Measurements from ENCODE around the gene CAMTA1. TPM values are rescaled to one million over a fixed set of nuclear protein-coding genes. Genes with fewer than 3 reads are reported as not detected.

CAMTA1 gene
- total and polyA plus RNA-seq, 4 donors = 90.5 to 236 (median 195) TPM

DNA sequence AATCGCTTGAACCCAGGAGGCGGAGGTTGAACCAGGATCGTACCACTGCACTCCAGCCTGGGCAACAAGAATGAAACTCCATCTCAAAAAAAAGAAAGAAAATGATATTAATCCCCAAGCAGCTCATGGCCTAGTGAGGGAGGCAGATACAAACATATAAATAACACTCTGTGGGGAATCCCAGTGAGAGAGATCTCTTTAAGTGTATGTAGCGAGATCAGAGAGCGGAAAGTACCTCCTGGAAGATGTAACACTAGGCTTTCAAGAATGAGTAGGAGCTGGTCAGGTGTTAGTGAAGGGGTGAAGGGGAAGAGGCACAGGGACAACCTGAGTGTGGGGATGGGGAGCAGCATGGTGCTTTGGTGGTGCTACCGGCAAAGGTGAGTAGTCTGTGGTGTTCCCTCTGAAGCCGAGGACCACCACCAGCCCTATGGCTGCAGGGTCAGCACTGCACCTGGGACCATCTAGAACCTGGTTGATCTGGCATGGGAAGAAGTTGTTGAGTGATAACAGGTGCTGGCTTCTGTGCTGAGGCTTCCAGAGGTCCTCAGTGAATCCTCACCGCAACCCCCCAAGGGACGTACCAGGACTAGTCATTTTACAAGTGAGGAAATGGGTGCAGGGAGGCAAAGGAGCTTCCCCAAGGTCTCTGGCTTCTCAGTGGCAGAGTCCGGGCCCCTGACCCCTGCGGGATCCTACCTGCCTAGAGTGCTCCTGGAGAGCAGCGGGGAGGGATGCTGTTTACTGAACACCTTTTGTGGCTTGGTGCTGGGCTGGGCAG, 618.2 kb downstream of the CAMTA1 start:
- Histone ChIP-seq H3K9me3 (ENCODE audit: control insufficient read depth, insufficient read depth, low read length) (peaks cover 5% of the 10 kb centered on the region), H3K4me1 (ENCODE audit: control insufficient read depth, insufficient read depth, low read length) (no peaks in the 10 kb centered on the region), H3K4me3 (ENCODE audit: low read depth, low read length) (no peak overlapping the region), H3K27me3 (ENCODE audit: control insufficient read depth, insufficient read depth, low read length) (no peaks in the 10 kb centered on the region), H3K27ac (ENCODE audit: low read depth, low read length) (no peak overlapping the region), H3K36me3 (ENCODE audit: control insufficient read depth, insufficient read depth, low read length) (peaks cover 7% of the 10 kb centered on the region)
- DNase-seq (ENCODE audit: low read depth in 4 of 6, low spot score in 6 of 6) = no peak
- WGBS (ENCODE audit: insufficient coverage) = 100% methylated on average over 8 of the region's 12 CpGs

GRCh38 chr1:7404046-7404742, 618.9 kb downstream of the CAMTA1 start:
- peaks cover 8% of the 10 kb centered on the region for H3K36me3 ChIP-seq (ENCODE audit: control insufficient read depth, insufficient read depth, low read length)
- no peaks in the 10 kb centered on the region for H3K27me3 ChIP-seq (ENCODE audit: control insufficient read depth, insufficient read depth, low read length)
- 95% methylated on average over 17 of the region's 18 CpGs for WGBS (ENCODE audit: insufficient coverage)
- no peak overlapping the region for H3K27ac ChIP-seq (ENCODE audit: low read depth, low read length)
- H3K9me3 ChIP-seq (ENCODE audit: control insufficient read depth, insufficient read depth, low read length) = peaks cover 5% of the 10 kb centered on the region
- H3K4me1 ChIP-seq (ENCODE audit: control insufficient read depth, insufficient read depth, low read length) = no peaks in the 10 kb centered on the region
- no peak overlapping the region for H3K4me3 ChIP-seq (ENCODE audit: low read depth, low read length)
- DNase-seq (ENCODE audit: low read depth in 4 of 6, low spot score in 6 of 6) = no peak

- Histone ChIP-seq H3K4me1 (ENCODE audit: control insufficient read depth, insufficient read depth, low read length) (no peaks in the 10 kb centered on the region), H3K9me3 (ENCODE audit: control insufficient read depth, insufficient read depth, low read length) (no peaks in the 10 kb centered on the region), H3K4me3 (ENCODE audit: low read depth, low read length) (no peak overlapping the region), H3K36me3 (ENCODE audit: control insufficient read depth, insufficient read depth, low read length) (peaks cover 8% of the 10 kb centered on the region), H3K27me3 (ENCODE audit: control insufficient read depth, insufficient read depth, low read length) (no peaks in the 10 kb centered on the region), H3K27ac (ENCODE audit: low read depth, low read length) (no peak overlapping the region)
- 90% methylated on average over 8 of the region's 9 CpGs for WGBS (ENCODE audit: insufficient coverage)
- no peak for DNase-seq (ENCODE audit: low read depth in 4 of 6, low spot score in 6 of 6)
Measured at GRCh38 chr1:7405844-7406500, 620.7 kb downstream of the CAMTA1 start.

- Histone ChIP-seq H3K36me3 (ENCODE audit: control insufficient read depth, insufficient read depth, low read length) (peaks cover 8% of the 10 kb centered on the region), H3K4me3 (ENCODE audit: low read depth, low read length) (no peak overlapping the region), H3K27me3 (ENCODE audit: control insufficient read depth, insufficient read depth, low read length) (no peaks in the 10 kb centered on the region), H3K9me3 (ENCODE audit: control insufficient read depth, insufficient read depth, low read length) (no peaks in the 10 kb centered on the region), H3K4me1 (ENCODE audit: control insufficient read depth, insufficient read depth, low read length) (no peaks in the 10 kb centered on the region), H3K27ac (ENCODE audit: low read depth, low read length) (no peak overlapping the region)
- DNase-seq (ENCODE audit: low read depth in 4 of 6, low spot score in 6 of 6) = no peak
- 79% methylated on average over 11 of the region's 18 CpGs for WGBS (ENCODE audit: insufficient coverage)
Measured at GRCh38 chr1:7406641-7407543, 621.6 kb downstream of the CAMTA1 start.

DNA sequence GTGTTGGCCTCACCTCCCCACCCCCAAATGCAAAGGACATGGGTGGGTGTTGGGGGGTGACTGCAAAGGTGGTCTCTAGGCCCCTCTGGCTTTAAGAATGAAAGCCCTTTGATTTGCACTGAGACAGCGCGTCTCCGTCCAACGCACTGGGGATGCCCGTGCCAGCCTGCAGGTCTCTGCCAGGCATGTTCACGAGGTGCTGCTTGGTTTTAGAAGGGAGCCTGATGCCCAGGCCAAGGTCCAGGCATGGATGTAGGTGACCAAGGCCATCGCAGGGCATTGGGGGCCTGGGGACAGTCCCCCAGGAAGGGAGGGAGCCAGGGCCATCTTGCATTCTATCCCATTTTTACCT, 622.3 kb downstream of the CAMTA1 start:
- no peak overlapping the region for H3K27ac ChIP-seq (ENCODE audit: low read depth, low read length)
- H3K36me3 ChIP-seq (ENCODE audit: control insufficient read depth, insufficient read depth, low read length) = peaks cover 8% of the 10 kb centered on the region
- H3K9me3 ChIP-seq (ENCODE audit: control insufficient read depth, insufficient read depth, low read length) = no peaks in the 10 kb centered on the region
- no peak overlapping the region for H3K4me3 ChIP-seq (ENCODE audit: low read depth, low read length)
- no peaks in the 10 kb centered on the region for H3K27me3 ChIP-seq (ENCODE audit: control insufficient read depth, insufficient read depth, low read length)
- DNase-seq (ENCODE audit: low read depth in 4 of 6, low spot score in 6 of 6) = no peak
- H3K4me1 ChIP-seq (ENCODE audit: control insufficient read depth, insufficient read depth, low read length) = no peaks in the 10 kb centered on the region
- WGBS (ENCODE audit: insufficient coverage) = 92% methylated on average over 7 of the region's 7 CpGs

DNA sequence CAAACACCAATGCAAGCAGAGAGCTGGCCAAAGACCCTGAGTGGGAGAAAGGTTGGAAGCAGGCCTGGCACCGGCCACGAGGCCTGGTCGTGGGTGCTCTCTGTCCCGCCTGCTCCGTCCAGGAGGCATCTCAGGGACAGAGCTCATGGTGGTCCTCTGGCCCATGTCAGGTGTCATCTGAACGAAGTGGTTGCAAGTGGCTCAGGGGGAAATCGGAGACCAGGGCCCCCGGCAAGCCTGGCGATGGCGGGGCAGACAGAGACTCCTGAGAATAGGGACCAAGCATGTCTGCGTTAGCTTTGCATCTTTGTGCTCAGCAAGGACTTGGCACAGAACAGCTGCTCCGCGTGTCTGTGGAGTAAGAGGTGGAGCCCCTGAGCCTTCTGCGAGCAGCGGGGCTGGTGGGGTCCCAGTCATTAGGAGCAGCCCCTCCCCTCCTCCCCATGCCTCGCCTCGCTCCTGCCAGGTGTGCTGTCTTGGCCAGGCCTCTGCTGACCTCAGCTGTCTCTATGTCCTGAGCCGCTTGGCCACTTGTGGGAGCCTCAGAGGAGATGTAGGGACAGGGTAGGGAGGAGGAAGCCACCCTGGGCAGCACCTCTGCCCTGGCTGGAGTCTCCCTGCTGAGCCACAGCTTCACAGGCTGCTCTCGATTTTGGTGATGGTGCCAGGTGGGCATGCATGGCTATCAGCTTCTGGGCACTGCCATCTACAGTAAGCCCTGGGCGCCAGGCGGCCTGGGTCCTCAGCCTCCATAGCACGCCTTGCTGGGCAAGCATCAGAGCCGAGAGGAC, 622.9 kb downstream of the CAMTA1 start:
- Histone ChIP-seq H3K4me1 (ENCODE audit: control insufficient read depth, insufficient read depth, low read length) (no peaks in the 10 kb centered on the region), H3K4me3 (ENCODE audit: low read depth, low read length) (no peak overlapping the region), H3K27ac (ENCODE audit: low read depth, low read length) (no peak overlapping the region), H3K27me3 (ENCODE audit: control insufficient read depth, insufficient read depth, low read length) (no peaks in the 10 kb centered on the region), H3K36me3 (ENCODE audit: control insufficient read depth, insufficient read depth, low read length) (peaks cover 8% of the 10 kb centered on the region), H3K9me3 (ENCODE audit: control insufficient read depth, insufficient read depth, low read length) (no peaks in the 10 kb centered on the region)
- WGBS (ENCODE audit: insufficient coverage) = 89% methylated on average over 20 of the region's 23 CpGs
- no peak for DNase-seq (ENCODE audit: low read depth in 4 of 6, low spot score in 6 of 6)

- DNase-seq (ENCODE audit: low read depth in 4 of 6, low spot score in 6 of 6) = no peak
- WGBS (ENCODE audit: insufficient coverage) = 90% methylated on average over 5 of the region's 5 CpGs
- no peaks in the 10 kb centered on the region for H3K27me3 ChIP-seq (ENCODE audit: control insufficient read depth, insufficient read depth, low read length)
- H3K36me3 ChIP-seq (ENCODE audit: control insufficient read depth, insufficient read depth, low read length) = peaks cover 8% of the 10 kb centered on the region
- H3K4me3 ChIP-seq (ENCODE audit: low read depth, low read length) = no peak overlapping the region
- H3K4me1 ChIP-seq (ENCODE audit: control insufficient read depth, insufficient read depth, low read length) = no peaks in the 10 kb centered on the region
- H3K27ac ChIP-seq (ENCODE audit: low read depth, low read length) = no peak overlapping the region
- H3K9me3 ChIP-seq (ENCODE audit: control insufficient read depth, insufficient read depth, low read length) = no peaks in the 10 kb centered on the region
Measured at GRCh38 chr1:7408771-7409150, 623.5 kb downstream of the CAMTA1 start.

DNA sequence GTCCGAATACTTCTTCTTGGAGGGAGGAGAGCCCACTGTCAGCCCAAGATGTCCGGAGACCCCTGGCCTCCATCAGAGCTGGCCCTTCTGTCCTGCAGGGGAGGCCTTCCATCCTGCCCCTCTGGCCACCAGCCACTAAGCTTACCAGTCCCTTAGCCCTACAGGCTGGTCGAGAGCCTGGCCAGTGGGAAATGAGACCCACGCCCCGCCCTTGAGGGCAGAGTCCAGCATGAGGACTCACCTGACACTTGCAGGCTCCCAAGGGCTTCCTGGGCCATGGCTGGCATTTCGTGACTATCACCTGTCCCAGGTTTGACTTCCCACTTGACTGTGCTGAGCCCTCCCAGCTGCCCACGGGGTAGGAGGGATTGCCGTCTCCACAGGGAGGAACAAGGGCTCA, 624.0 kb downstream of the CAMTA1 start:
- no peak overlapping the region for H3K27ac ChIP-seq (ENCODE audit: low read depth, low read length)
- 91% methylated on average over 7 of the region's 8 CpGs for WGBS (ENCODE audit: insufficient coverage)
- H3K4me1 ChIP-seq (ENCODE audit: control insufficient read depth, insufficient read depth, low read length) = no peaks in the 10 kb centered on the region
- H3K36me3 ChIP-seq (ENCODE audit: control insufficient read depth, insufficient read depth, low read length) = peaks cover 8% of the 10 kb centered on the region
- H3K27me3 ChIP-seq (ENCODE audit: control insufficient read depth, insufficient read depth, low read length) = no peaks in the 10 kb centered on the region
- no peak overlapping the region for H3K4me3 ChIP-seq (ENCODE audit: low read depth, low read length)
- no peaks in the 10 kb centered on the region for H3K9me3 ChIP-seq (ENCODE audit: control insufficient read depth, insufficient read depth, low read length)
- DNase-seq (ENCODE audit: low read depth in 4 of 6, low spot score in 6 of 6) = no peak

GRCh38 chr1:7410156-7410555, 624.9 kb downstream of the CAMTA1 start:
- H3K4me1 ChIP-seq (ENCODE audit: control insufficient read depth, insufficient read depth, low read length) = no peaks in the 10 kb centered on the region
- H3K36me3 ChIP-seq (ENCODE audit: control insufficient read depth, insufficient read depth, low read length) = peaks cover 8% of the 10 kb centered on the region
- no peak overlapping the region for H3K4me3 ChIP-seq (ENCODE audit: low read depth, low read length)
- no peaks in the 10 kb centered on the region for H3K27me3 ChIP-seq (ENCODE audit: control insufficient read depth, insufficient read depth, low read length)
- 76% methylated on average over 8 of the region's 10 CpGs for WGBS (ENCODE audit: insufficient coverage)
- no peaks in the 10 kb centered on the region for H3K9me3 ChIP-seq (ENCODE audit: control insufficient read depth, insufficient read depth, low read length)
- H3K27ac ChIP-seq (ENCODE audit: low read depth, low read length) = no peak overlapping the region
- DNase-seq (ENCODE audit: low read depth in 4 of 6, low spot score in 6 of 6) = no peak
